Left forelimb (tissue), 1 donor: ENCODE results near the gene CCR5AS.
"Not testable (repeated sequence)": the region's sequence is repeated elsewhere in the genome, so short reads cannot be mapped to it uniquely, and the experiment has no call there.

Source experiments
- DNase-seq: peaks from one replicate; pipeline ENCODE4 v3.0.0-alpha.2; 2018; ENCODE audit warnings: low spot score

Gene CCR5AS

GRCh38 chr3:46429250-46429649 is 22.4 kb upstream of the CCR5AS start:
- DNase-seq, result no peak

GRCh38 chr3:46427916-46428833 is 21.3 kb upstream of the CCR5AS start:
- DNase-seq, result no peak

GRCh38 chr3:46427404-46427803 is 20.5 kb upstream of the CCR5AS start:
- not testable (repeated sequence) for DNase-seq

GRCh38 chr3:46426476-46426875 is 19.6 kb upstream of the CCR5AS start:
- not testable (repeated sequence) for DNase-seq

GRCh38 chr3:46423588-46423987 is 16.7 kb upstream of the CCR5AS start:
- DNase-seq, result no peak

GRCh38 chr3:46422617-46423016 is 15.8 kb upstream of the CCR5AS start:
- no peak for DNase-seq

GRCh38 chr3:46420931-46421330 is 14.1 kb upstream of the CCR5AS start:
- no peak for DNase-seq

GRCh38 chr3:46419816-46420215 is 12.9 kb upstream of the CCR5AS start:
- DNase-seq, result no peak

- no peak for DNase-seq
These were observed 11.2 kb upstream of the CCR5AS start for GRCh38 chr3:46417841-46418611.

- no peak for DNase-seq
These were observed 10.1 kb upstream of the CCR5AS start for GRCh38 chr3:46416811-46417510.

GRCh38 chr3:46416125-46416810 is 9.4 kb upstream of the CCR5AS start:
- DNase-seq, result no peak

GRCh38 chr3:46414739-46415138 is 7.9 kb upstream of the CCR5AS start:
- no peak for DNase-seq

- no peak for DNase-seq
These were observed 7.1 kb upstream of the CCR5AS start for GRCh38 chr3:46413951-46414350.

GRCh38 chr3:46412786-46413298 is 6.0 kb upstream of the CCR5AS start:
- DNase-seq, result no peak

- DNase-seq, result no peak
These were observed 4.4 kb upstream of the CCR5AS start for GRCh38 chr3:46411271-46411670.

GRCh38 chr3:46410669-46411068 is 3.8 kb upstream of the CCR5AS start:
- peak; percentile 46 for DNase-seq

GRCh38 chr3:46409739-46410489 is 3.0 kb upstream of the CCR5AS start:
- peak; percentile 18 for DNase-seq

- no peak for DNase-seq
These were observed 2.0 kb upstream of the CCR5AS start for GRCh38 chr3:46408853-46409252.

- no peak for DNase-seq
These were observed 1.1 kb upstream of the CCR5AS start for GRCh38 chr3:46407970-46408369.

GRCh38 chr3:46406443-46406787 is 451 bp downstream of the CCR5AS start:
- DNase-seq, result no peak
